DOHH2 (cell line): ENCODE measurements around the gene GRB7.

Experiments
- EZH2phosphoT487 ChIP-seq: fragments of 200-600 bp; sonication (generic); IDR thresholded peaks from 2 replicates; pipeline ENCODE4 v1.6.1; 2017; ENCODE audit warnings: borderline replicate concordance, mild to moderate bottlenecking, antibody characterized with exemption, low read length, moderate library complexity, mixed read lengths
- TF ChIP-seq, protein P1 (sequence below): fragments of 200-600 bp; sonication (generic); IDR thresholded peaks from one replicate; pipeline ENCODE4 v1.5.1; 2014; ENCODE audit warnings: antibody characterized with exemption, mild to moderate bottlenecking, low read depth, low read length; ENCODE audit not compliant: poor library complexity, severe bottlenecking

DNA sequence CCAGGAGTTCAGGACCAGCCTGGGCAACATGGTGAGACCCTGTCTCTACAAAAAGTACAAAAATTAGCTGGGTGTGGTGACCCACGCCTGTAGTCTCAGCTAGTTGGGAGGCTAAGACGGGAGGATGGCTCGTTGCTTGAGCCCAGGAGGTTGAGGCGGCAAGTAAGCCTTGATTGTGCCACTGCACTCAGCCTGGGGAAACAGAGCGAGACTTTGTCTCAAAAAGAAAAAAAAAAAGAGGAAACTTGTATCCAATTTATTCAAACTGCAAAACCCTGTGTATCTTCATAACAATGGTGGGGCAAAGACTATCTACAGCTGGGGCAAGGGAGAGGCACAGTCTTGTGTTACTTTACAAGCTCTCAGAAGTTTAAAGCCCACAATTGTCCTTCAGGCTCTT is 21.5 kb downstream of the GRB7 start:
- TF ChIP-seq, protein P1, sequence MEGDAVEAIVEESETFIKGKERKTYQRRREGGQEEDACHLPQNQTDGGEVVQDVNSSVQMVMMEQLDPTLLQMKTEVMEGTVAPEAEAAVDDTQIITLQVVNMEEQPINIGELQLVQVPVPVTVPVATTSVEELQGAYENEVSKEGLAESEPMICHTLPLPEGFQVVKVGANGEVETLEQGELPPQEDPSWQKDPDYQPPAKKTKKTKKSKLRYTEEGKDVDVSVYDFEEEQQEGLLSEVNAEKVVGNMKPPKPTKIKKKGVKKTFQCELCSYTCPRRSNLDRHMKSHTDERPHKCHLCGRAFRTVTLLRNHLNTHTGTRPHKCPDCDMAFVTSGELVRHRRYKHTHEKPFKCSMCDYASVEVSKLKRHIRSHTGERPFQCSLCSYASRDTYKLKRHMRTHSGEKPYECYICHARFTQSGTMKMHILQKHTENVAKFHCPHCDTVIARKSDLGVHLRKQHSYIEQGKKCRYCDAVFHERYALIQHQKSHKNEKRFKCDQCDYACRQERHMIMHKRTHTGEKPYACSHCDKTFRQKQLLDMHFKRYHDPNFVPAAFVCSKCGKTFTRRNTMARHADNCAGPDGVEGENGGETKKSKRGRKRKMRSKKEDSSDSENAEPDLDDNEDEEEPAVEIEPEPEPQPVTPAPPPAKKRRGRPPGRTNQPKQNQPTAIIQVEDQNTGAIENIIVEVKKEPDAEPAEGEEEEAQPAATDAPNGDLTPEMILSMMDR, result no peak
- TF ChIP-seq EZH2phosphoT487, result no peak
